ENCODE data around the gene GALR1.
"Not testable (repeated sequence)": the region's sequence is repeated elsewhere in the genome, so short reads cannot be mapped to it uniquely, and the experiment has no call there.

Gene GALR1

GRCh38 chr18:77249569-77250500 lies at the start of gene GALR1:
TSS of gene GALR1 (plus strand) at chr18:77249848. CDS start at chr18:77250549, 701 bp downstream.
- DNase-seq: no peak

- DNase-seq: no peak
Observed at GRCh38 chr18:77201506-77201905, 48.1 kb upstream of the GALR1 start.

- no peak for DNase-seq
Observed at GRCh38 chr18:77202329-77202728, 47.3 kb upstream of the GALR1 start.

GRCh38 chr18:77203071-77203470 lies 46.6 kb upstream of the GALR1 start:
- DNase-seq: peak; percentile 32

GRCh38 chr18:77203851-77204250 lies 45.8 kb upstream of the GALR1 start:
- no peak for DNase-seq

GRCh38 chr18:77205769-77206168 lies 43.9 kb upstream of the GALR1 start:
- peak; percentile 20 for DNase-seq

- no peak for DNase-seq
Observed at GRCh38 chr18:77206676-77207374, 42.8 kb upstream of the GALR1 start.

- peak; percentile 80 for DNase-seq
Observed at GRCh38 chr18:77207540-77207939, 42.1 kb upstream of the GALR1 start.

GRCh38 chr18:77208964-77209363 lies 40.7 kb upstream of the GALR1 start:
- peak; percentile 87 for DNase-seq

- DNase-seq: no peak
Observed at GRCh38 chr18:77209587-77209986, 40.1 kb upstream of the GALR1 start.

GRCh38 chr18:77210249-77210648 lies 39.4 kb upstream of the GALR1 start:
- DNase-seq: no peak

- DNase-seq: no peak
Observed at GRCh38 chr18:77218642-77219041, 31.0 kb upstream of the GALR1 start.

- DNase-seq: no peak
Observed at GRCh38 chr18:77220726-77221125, 28.9 kb upstream of the GALR1 start.

GRCh38 chr18:77222464-77222863 lies 27.2 kb upstream of the GALR1 start:
- no peak for DNase-seq

GRCh38 chr18:77223221-77223639 lies 26.4 kb upstream of the GALR1 start:
- DNase-seq: no peak

GRCh38 chr18:77223653-77224052 lies 26.0 kb upstream of the GALR1 start:
- peak; percentile 43 for DNase-seq

GRCh38 chr18:77230645-77231044 lies 19.0 kb upstream of the GALR1 start:
- no peak for DNase-seq

GRCh38 chr18:77234504-77235365 lies 14.9 kb upstream of the GALR1 start:
- peak; percentile 86 for DNase-seq

- DNase-seq: not testable (repeated sequence)
Observed at GRCh38 chr18:77239285-77239684, 10.4 kb upstream of the GALR1 start.

- DNase-seq: no peak
Observed at GRCh38 chr18:77248873-77249568, 627 bp upstream of the GALR1 start.

- DNase-seq: no peak
Observed at GRCh38 chr18:77250501-77250925, 865 bp downstream of the GALR1 start.

Data from RPMI8226 (cell line).